Measurements from ENCODE around the gene ERBB2.

ERBB2 gene

GRCh38 chr17:39667262-39667944, 32.5 kb upstream of the ERBB2 start:
- Histone ChIP-seq H3K36me3 (ENCODE audit: control insufficient read depth, insufficient read depth, low read length) (peaks cover 7% of the 10 kb centered on the region), H3K4me3 (ENCODE audit: low read depth, low read length) (peak overlapping the region; percentile 43), H3K27me3 (ENCODE audit: control insufficient read depth, insufficient read depth, low read length) (peaks cover 19% of the 10 kb centered on the region), H3K9ac (ENCODE audit: low read depth, low read length) (no peak overlapping the region), H3K4me1 (ENCODE audit: control insufficient read depth, insufficient read depth, low read length) (peaks cover 32% of the 10 kb centered on the region), H3K9me3 (ENCODE audit: control insufficient read depth, insufficient read depth, low read length) (no peaks in the 10 kb centered on the region)

- Histone ChIP-seq H3K36me3 (ENCODE audit: control insufficient read depth, insufficient read depth, low read length) (no peaks in the 10 kb centered on the region), H3K9ac (ENCODE audit: low read depth, low read length) (no peak within 1 kb of the TSS), H3K9me3 (ENCODE audit: control insufficient read depth, insufficient read depth, low read length) (no peaks in the 10 kb centered on the region), H3K4me1 (ENCODE audit: control insufficient read depth, insufficient read depth, low read length) (peaks cover 29% of the 10 kb centered on the region), H3K27me3 (ENCODE audit: control insufficient read depth, insufficient read depth, low read length) (peaks cover 19% of the 10 kb centered on the region), H3K4me3 (ENCODE audit: low read depth, low read length) (peak within 1 kb of the TSS; percentile 48)
Measured at GRCh38 chr17:39667945-39668924, 31.6 kb upstream of the ERBB2 start, which contains the start of gene PNMT. Gene PNMT, plus strand, starts transcription at chr17:39668453. Its CDS starts 23 bp downstream, at chr17:39668476.

GRCh38 chr17:39669897-39670735, 29.7 kb upstream of the ERBB2 start:
- H3K4me1 ChIP-seq (ENCODE audit: control insufficient read depth, insufficient read depth, low read length) = peaks cover 21% of the 10 kb centered on the region
- H3K27me3 ChIP-seq (ENCODE audit: control insufficient read depth, insufficient read depth, low read length) = peaks cover 19% of the 10 kb centered on the region
- H3K36me3 ChIP-seq (ENCODE audit: control insufficient read depth, insufficient read depth, low read length) = no peaks in the 10 kb centered on the region
- no peaks in the 10 kb centered on the region for H3K9me3 ChIP-seq (ENCODE audit: control insufficient read depth, insufficient read depth, low read length)
- no peak overlapping the region for H3K9ac ChIP-seq (ENCODE audit: low read depth, low read length)
- H3K4me3 ChIP-seq (ENCODE audit: low read depth, low read length) = no peak overlapping the region

GRCh38 chr17:39670746-39671145, 29.1 kb upstream of the ERBB2 start:
- Histone ChIP-seq H3K9ac (ENCODE audit: low read depth, low read length) (no peak overlapping the region), H3K4me1 (ENCODE audit: control insufficient read depth, insufficient read depth, low read length) (peaks cover 19% of the 10 kb centered on the region), H3K4me3 (ENCODE audit: low read depth, low read length) (no peak overlapping the region), H3K36me3 (ENCODE audit: control insufficient read depth, insufficient read depth, low read length) (no peaks in the 10 kb centered on the region), H3K9me3 (ENCODE audit: control insufficient read depth, insufficient read depth, low read length) (no peaks in the 10 kb centered on the region), H3K27me3 (ENCODE audit: control insufficient read depth, insufficient read depth, low read length) (peaks cover 18% of the 10 kb centered on the region)

- peaks cover 10% of the 10 kb centered on the region for H3K4me1 ChIP-seq (ENCODE audit: control insufficient read depth, insufficient read depth, low read length)
- H3K36me3 ChIP-seq (ENCODE audit: control insufficient read depth, insufficient read depth, low read length) = peaks cover 4% of the 10 kb centered on the region
- no peak overlapping the region for H3K9ac ChIP-seq (ENCODE audit: low read depth, low read length)
- no peak overlapping the region for H3K4me3 ChIP-seq (ENCODE audit: low read depth, low read length)
- H3K9me3 ChIP-seq (ENCODE audit: control insufficient read depth, insufficient read depth, low read length) = no peaks in the 10 kb centered on the region
- peaks cover 9% of the 10 kb centered on the region for H3K27me3 ChIP-seq (ENCODE audit: control insufficient read depth, insufficient read depth, low read length)
Measured at GRCh38 chr17:39671651-39672521, 28.0 kb upstream of the ERBB2 start.

- no peak overlapping the region for H3K4me3 ChIP-seq (ENCODE audit: low read depth, low read length)
- H3K27me3 ChIP-seq (ENCODE audit: control insufficient read depth, insufficient read depth, low read length) = peaks cover 4% of the 10 kb centered on the region
- no peaks in the 10 kb centered on the region for H3K9me3 ChIP-seq (ENCODE audit: control insufficient read depth, insufficient read depth, low read length)
- peaks cover 7% of the 10 kb centered on the region for H3K4me1 ChIP-seq (ENCODE audit: control insufficient read depth, insufficient read depth, low read length)
- peaks cover 6% of the 10 kb centered on the region for H3K36me3 ChIP-seq (ENCODE audit: control insufficient read depth, insufficient read depth, low read length)
- H3K9ac ChIP-seq (ENCODE audit: low read depth, low read length) = no peak overlapping the region
Measured at GRCh38 chr17:39672522-39673334, 27.1 kb upstream of the ERBB2 start.

- Histone ChIP-seq H3K4me1 (ENCODE audit: control insufficient read depth, insufficient read depth, low read length) (peaks cover 6% of the 10 kb centered on the region), H3K9ac (ENCODE audit: low read depth, low read length) (no peak overlapping the region), H3K36me3 (ENCODE audit: control insufficient read depth, insufficient read depth, low read length) (peaks cover 6% of the 10 kb centered on the region), H3K9me3 (ENCODE audit: control insufficient read depth, insufficient read depth, low read length) (no peaks in the 10 kb centered on the region), H3K27me3 (ENCODE audit: control insufficient read depth, insufficient read depth, low read length) (peaks cover 3% of the 10 kb centered on the region), H3K4me3 (ENCODE audit: low read depth, low read length) (no peak overlapping the region)
Measured at GRCh38 chr17:39673335-39674081, 26.4 kb upstream of the ERBB2 start.

GRCh38 chr17:39674179-39674578, 25.7 kb upstream of the ERBB2 start:
- Histone ChIP-seq H3K9me3 (ENCODE audit: control insufficient read depth, insufficient read depth, low read length) (no peaks in the 10 kb centered on the region), H3K4me1 (ENCODE audit: control insufficient read depth, insufficient read depth, low read length) (peaks cover 4% of the 10 kb centered on the region), H3K9ac (ENCODE audit: low read depth, low read length) (no peak overlapping the region), H3K4me3 (ENCODE audit: low read depth, low read length) (no peak overlapping the region), H3K27me3 (ENCODE audit: control insufficient read depth, insufficient read depth, low read length) (no peaks in the 10 kb centered on the region), H3K36me3 (ENCODE audit: control insufficient read depth, insufficient read depth, low read length) (peaks cover 6% of the 10 kb centered on the region)

- H3K9ac ChIP-seq (ENCODE audit: low read depth, low read length) = peak overlapping the region; percentile 16
- no peak overlapping the region for H3K4me3 ChIP-seq (ENCODE audit: low read depth, low read length)
- H3K9me3 ChIP-seq (ENCODE audit: control insufficient read depth, insufficient read depth, low read length) = no peaks in the 10 kb centered on the region
- peaks cover 4% of the 10 kb centered on the region for H3K4me1 ChIP-seq (ENCODE audit: control insufficient read depth, insufficient read depth, low read length)
- peaks cover 11% of the 10 kb centered on the region for H3K36me3 ChIP-seq (ENCODE audit: control insufficient read depth, insufficient read depth, low read length)
- H3K27me3 ChIP-seq (ENCODE audit: control insufficient read depth, insufficient read depth, low read length) = no peaks in the 10 kb centered on the region
Measured at GRCh38 chr17:39674702-39675389, 25.0 kb upstream of the ERBB2 start.
